GM21723 (cell line): ENCODE data around the gene BMS1.
"Not testable (repeated sequence)": the region's sequence is repeated elsewhere in the genome, so short reads cannot be mapped to it uniquely, and the experiment has no call there.

ENCODE experiments used
- ATAC-seq: cut with Tn5 transposase; IDR thresholded peaks from one replicate; pipeline ENCODE4 v1.9.1; 2021; ENCODE audit warnings: mild to moderate bottlenecking, moderate library complexity; ENCODE audit not compliant: unreplicated experiment

BMS1 gene

GRCh38 chr10:42783181-42783549 lies 570 bp downstream of the BMS1 start:
- ATAC-seq = peak; percentile 8

GRCh38 chr10:42785759-42786158 lies 3.2 kb downstream of the BMS1 start:
- no peak for ATAC-seq

DNA sequence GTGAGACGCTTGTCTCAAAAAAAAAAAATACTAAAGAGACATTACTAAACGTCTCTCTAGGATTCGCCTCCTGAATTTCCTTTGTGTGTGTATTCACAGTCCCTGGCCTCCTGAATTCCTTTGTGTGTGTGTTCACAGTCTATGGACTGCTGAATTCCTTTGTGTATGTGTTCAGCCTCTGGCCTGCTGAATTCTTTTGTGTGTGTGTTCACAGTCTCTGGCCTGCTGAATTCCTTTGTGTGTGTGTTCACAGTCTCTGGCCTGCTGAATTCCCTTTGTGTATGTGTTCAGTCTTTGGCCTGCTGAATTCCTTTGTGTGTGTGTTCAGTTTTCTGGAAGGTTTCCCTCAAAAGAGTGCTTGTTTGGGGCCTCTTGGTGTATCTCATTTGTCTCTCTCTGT lies 8.2 kb downstream of the BMS1 start:
- no peak for ATAC-seq

DNA sequence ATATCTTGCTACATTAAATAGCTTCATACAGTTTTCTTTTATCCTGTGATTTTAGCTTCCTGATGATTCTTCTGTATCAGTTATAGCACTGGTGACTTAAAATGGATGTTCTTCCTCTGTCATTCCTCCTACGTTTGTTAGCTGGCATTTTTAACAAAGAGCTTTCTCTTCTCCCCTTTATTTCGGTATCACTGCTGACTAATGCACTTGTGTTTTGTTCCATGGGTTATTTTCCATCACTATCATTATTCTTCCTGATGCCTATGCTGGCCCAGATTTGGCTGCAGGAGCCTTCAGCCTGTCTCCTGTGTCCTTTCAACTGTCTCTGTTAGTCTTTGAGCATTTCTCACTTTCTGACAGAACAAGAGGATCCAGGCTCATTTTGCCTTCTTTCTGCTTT lies 13.1 kb downstream of the BMS1 start:
- ATAC-seq = no peak

DNA sequence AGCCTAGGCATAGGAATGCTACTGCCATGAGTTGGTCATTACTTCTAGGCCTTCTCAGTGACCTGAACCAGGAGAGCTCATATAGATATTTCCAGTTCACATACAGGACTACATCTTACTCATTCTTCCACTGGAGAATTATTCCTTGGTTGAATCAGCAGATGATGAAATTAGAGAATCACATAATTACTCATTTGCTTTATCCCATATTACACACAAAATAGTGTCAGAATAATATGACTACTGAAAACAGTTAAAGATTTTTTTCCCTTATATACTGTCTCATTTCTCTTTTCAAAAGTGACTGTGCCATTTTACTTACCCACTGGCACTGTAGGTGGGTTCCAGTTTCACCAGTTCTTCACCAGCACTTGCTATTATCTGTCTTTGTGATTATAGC lies 18.5 kb downstream of the BMS1 start:
- no peak for ATAC-seq

- no peak for ATAC-seq
These were observed 20.3 kb downstream of the BMS1 start for GRCh38 chr10:42802876-42803275.

GRCh38 chr10:42809676-42810075 lies 27.1 kb downstream of the BMS1 start:
- ATAC-seq = no peak

DNA sequence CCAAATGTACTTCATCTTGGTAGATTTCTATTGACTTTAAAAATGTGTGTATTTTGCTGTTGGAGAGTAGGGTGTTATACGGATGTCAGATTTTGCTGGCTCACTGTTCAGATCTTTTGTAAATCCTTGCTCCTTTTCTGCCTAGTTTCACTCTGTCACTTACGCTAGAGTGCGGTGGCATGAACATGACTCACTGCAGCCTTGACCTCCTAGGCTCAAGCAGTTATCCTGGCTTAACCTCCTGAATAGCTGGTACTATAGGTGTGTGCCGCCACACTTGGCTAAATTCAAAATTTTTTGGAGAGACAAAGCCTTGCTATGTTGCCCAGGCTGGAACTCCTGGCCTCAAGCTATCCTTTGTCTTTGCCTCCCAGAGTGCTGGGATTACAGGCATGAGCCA lies 29.4 kb downstream of the BMS1 start:
- ATAC-seq = no peak

DNA sequence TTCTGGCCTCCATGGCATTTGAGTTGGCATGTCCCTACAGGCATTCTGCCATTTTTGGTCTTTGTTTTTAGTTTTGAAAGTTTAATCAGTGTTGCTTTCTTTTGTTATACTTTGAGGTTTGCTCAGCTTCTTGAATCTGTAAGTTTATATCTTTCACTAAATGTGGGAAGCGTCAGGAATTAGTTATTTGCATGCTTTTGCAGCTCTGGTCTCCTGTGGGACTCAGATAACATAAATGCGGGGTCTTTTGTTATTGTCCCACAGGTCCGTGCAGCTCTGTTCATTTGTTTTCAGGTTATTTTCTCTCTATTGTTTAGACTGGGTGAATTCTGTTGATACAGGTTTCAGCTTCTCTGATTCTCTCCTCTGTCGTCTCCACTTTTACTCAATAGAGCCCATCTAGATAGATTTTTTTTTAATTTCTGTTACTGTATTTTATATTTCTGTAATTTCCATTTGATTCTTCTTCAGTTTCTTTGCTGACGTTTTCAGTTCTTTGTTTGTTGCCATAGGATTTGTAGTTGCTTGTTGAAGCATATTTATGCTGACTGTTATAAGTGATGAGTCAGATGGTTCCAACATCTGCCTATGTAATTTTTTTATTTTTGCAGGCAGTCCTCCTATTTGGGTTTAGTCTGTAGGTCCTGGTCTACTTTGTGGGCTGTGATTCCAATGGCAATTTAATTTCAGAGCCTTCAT lies 31.5 kb downstream of the BMS1 start:
- ATAC-seq = not testable (repeated sequence)

- not testable (repeated sequence) for ATAC-seq
These were observed 33.7 kb downstream of the BMS1 start for GRCh38 chr10:42816334-42816733.

GRCh38 chr10:42816912-42817311 lies 34.3 kb downstream of the BMS1 start:
- ATAC-seq = no peak

- not testable (repeated sequence) for ATAC-seq
These were observed 34.8 kb downstream of the BMS1 start for GRCh38 chr10:42817417-42817816.

DNA sequence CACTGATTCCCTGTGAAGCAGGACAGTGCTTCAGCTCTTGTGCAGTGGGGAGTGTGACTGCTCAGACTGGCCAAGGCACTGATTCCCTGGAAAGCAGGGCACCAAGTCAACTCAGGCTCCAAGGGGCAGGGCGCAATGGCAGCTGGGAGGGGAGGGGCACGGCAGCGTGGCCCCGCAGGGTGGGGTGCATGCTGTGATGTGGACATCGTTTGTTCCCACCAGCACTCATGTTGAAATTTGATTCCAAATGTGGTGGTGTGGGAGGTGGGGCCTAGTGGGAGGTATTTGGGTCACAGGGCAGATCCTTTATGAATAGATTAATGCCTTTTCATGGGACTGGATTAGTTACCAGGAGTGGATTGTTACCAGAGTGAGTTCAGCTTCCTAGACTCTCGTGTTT lies 44.2 kb downstream of the BMS1 start:
- not testable (repeated sequence) for ATAC-seq

DNA sequence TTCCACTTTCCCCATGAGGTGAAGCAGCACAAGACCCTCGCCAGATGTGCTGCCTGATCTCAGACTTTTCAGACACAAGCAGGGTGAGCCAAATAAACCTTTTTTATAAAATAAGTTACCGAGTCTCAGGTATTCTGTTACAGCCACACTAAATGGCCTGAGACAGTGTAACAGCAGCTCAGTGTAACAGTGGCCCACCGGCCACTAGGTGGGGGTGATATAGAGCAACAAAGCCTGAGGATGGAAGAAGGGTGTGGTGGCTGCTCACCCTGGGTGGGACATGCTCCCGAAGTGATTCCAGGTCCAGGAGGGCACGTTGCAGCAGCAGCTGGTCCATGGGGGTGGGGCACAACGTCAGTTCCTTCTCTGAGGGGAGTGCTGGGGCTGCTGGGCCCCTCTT lies 44.6 kb downstream of the BMS1 start:
- ATAC-seq = no peak

DNA sequence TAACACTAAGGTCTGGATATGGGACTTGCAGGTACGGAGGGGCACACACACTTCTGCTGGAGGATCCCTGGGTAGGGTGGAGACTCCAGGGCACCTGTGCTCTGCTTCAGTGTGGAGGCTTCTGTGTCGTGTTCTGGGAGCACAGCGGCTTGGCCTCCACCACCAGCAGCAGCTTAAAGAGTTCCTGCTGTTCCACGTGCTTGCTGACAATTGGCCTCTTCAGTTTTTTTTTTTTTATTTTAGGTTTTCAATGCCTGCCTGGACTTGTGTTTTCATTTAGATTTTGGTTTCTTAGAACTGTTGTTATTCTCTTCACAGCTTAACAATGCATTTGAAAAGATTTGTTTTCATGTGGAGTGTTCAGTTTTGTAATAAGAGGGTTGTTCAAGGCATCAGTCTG lies 45.8 kb downstream of the BMS1 start:
- not testable (repeated sequence) for ATAC-seq

DNA sequence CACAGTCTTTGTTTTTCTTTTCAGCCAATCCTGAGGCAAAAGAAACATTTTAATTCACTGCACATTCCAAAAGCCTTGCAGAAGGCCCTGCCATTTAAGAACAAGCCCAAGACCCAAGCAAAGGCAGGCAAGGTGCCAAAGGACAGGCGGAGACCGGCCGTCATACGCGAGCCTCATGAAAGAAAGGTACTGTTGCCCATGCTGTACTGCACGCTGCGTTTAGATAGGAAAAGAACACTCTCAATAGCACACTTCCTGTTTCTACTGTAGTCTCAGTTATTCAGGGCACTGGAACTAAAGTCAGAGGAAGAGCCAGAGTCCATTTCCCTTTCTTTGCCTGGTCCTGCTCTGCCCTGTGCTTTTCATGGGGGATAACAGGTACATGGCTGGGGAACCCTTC lies 47.6 kb downstream of the BMS1 start:
- no peak for ATAC-seq

- no peak for ATAC-seq
These were observed 53.5 kb downstream of the BMS1 start for GRCh38 chr10:42836096-42836495.

GRCh38 chr10:42836771-42837468 lies 54.3 kb downstream of the BMS1 start:
- ATAC-seq = no peak

DNA sequence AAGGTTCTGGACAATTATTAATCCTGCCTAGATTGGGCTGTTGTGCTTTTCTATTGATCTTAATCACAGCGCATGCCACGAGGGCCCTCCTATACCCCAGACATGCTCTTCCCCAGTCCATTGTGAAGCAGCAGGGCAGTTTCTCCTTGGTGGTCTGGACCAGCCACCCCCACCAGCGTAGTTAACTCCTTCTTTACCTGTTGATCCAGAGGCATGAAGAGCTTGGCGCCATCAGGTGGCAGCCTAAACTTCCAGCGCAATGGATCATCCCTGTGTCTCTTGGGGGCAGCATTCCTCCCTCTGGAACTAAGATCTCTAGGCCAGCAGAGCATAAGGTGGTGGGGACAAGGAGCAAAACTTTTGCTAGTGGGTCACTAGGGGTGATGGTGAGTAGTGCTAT lies 62.2 kb downstream of the BMS1 start:
- not testable (repeated sequence) for ATAC-seq

DNA sequence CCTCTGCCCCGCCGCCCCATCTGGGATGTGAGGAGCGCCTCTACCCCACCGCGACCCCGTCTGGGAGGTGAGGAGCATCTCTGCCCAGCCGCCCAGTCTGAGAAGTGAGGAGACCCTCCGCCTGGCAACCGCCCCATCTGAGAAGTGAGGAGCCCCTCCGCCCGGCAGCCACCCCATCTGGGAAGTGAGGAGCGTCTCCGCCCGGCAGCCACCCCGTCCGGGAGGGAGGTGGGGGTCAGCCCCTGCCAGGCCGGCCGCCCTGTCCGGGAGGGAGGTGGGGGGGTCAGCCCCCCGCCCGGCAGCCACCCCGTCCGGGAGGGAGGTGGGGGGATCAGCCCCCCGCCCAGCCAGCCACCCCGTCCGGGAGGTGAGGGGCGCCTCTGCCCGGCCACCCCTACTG lies 64.7 kb downstream of the BMS1 start:
- ATAC-seq = not testable (repeated sequence)

- no peak for ATAC-seq
These were observed 68.3 kb downstream of the BMS1 start for GRCh38 chr10:42850931-42851330.

DNA sequence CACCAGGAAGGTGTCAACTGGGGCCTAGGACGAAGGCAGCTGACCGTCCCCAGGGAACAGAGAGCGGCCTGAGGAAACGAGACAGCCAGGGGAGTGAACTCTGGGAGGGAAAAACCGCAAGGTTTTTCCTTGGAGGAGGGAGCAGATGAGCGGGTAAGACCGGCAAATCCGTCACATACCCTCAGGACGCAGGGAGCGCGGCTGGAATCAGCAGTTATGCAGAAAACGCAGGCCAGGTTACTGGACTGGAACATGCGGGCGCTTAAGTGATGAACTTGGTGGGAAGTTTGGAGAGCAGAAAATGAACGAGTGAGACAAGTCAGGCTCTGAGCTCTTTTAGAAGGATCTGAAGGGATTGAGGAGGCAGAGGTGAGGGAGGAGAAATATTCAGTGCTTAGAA lies 76.7 kb downstream of the BMS1 start:
- ATAC-seq = no peak

- ATAC-seq = not testable (repeated sequence)
These were observed 77.4 kb downstream of the BMS1 start for GRCh38 chr10:42860016-42860415.
